Measurements from ENCODE around the gene PAF1.

PAF1 gene

DNA sequence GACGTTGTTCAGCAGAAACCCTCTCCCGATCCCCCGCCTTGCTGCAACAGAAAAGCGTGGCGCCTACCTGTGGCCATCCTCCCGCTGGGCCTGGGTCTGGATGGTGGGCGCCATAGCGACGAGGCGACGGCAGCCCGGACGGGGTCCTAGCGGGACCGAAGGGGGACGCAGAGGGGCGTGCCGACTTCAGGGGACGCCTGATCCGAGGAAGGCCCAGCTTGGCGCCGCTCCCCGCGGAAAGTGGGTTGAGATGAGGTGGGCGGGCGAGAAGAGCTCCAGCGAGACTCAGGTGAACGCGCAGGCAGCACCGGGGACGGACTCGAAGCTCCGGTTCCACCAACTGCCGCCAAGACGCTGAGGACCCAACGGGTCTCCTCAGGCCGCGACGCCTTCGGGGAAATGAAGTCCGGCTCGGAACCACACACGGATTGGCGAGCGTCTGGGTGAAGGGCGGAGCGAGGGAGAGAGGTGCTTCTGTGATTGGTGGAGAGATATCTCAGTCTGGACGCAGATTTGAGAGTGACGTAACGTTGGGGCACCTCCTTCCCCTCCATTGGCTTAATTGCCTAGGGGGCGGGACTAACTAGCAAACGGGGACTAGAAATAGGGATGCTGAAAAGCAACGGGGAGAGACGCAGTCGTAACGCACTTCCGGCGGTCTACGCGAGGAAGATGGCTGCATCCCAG, at the start of gene PAF1, which contains the start of gene MED29:
Gene PAF1 (minus strand): TSS at position 356 of the 687 bp plus-strand sequence. CDS start 242 bp downstream, at position 114.
Gene MED29 (plus strand): TSS at position 628 of the 687 bp plus-strand sequence. CDS start 45 bp downstream, at position 673.
- Mint-ChIP-seq H3K36me3 (peaks cover 46 to 48% of the 10 kb centered on the region in 2 donors), H3K4me1 (peaks cover 31 to 60% of the 10 kb centered on the region in 2 donors)

DNA sequence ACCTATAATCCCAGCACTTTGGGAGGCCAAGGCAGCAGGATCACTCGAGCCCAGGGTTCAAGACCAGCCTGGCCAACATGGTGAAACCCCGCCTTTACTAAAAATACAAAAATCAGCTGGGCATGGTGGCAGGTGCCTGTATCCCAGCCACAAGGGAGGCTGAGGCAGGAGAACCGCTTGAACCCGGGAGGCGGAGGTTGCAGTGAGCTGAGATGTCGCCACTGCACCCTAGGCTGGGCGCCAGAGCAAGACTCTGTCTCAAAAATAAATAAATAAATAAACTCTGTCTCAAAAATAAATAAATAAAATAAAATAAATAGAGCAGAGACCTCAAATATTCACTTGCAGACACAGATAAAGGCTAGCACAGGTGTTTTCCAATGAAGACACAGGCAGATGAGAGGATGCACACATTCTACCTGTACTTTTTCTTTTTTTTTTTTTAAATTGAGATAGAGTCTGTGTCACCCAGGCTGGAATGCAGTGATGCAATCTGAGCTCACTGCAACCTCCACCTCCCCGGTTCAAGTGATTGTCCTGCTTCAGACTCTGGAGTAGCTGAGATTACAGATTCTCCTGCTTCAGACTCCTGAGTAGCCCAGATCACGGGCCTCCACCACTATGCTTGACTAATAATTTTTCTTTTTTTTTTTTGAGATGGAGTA, 47.5 kb upstream of the PAF1 start:
- Mint-ChIP-seq H3K4me3 (no peak overlapping the region), H3K4me1 (peaks cover 28 to 47% of the 10 kb centered on the region in 2 donors), H3K9me3 (no peaks in the 10 kb centered on the region), H3K27me3 (no peaks in the 10 kb centered on the region), H3K27ac (no peak overlapping the region), H3K36me3 (peaks cover 19 to 28% of the 10 kb centered on the region in 2 donors)
- ATAC-seq (replicated peaks) (no peak), DNase-seq (no peak)

More for the DNA sequence above, at the start of gene PAF1, which contains the start of gene MED29:
- peak; percentile 97 for DNase-seq
- ATAC-seq (replicated peaks), result peak; percentile 95 to 96
- H3K9me3 Mint-ChIP-seq, result no peaks in the 10 kb centered on the region
- peak within 1 kb of the TSS; percentile 99 for H3K27ac Mint-ChIP-seq
- H3K4me3 Mint-ChIP-seq, result peak within 1 kb of the TSS; percentile 98 to 99
- no peaks in the 10 kb centered on the region for H3K27me3 Mint-ChIP-seq

DNA sequence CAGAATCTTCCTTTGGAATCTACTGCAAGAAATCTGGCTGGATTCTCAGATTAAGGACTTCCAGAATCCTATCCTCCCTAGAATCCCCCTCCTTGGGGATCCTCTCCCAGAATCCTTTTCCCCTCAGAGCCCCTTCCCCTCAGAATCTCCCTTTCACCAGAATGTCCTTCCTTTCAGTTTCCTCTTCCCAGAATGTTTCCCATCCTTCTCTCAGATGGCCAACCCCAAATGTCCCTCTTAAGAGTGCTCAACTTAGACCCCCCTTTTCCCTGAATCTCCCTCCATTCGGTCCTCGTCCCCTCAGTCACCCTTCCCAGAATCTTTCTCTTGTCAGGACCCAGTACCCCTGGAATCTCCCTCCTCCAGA, 45.4 kb upstream of the PAF1 start:
- Mint-ChIP-seq H3K4me3 (peak overlapping the region; percentile 96 to 98), H3K9me3 (no peaks in the 10 kb centered on the region), H3K36me3 (peaks cover 28 to 38% of the 10 kb centered on the region in 2 donors), H3K4me1 (peaks cover 28 to 59% of the 10 kb centered on the region in 2 donors), H3K27me3 (no peaks in the 10 kb centered on the region), H3K27ac (peak overlapping the region; percentile 100)
- ATAC-seq (replicated peaks) (no peak), DNase-seq (no peak)

DNA sequence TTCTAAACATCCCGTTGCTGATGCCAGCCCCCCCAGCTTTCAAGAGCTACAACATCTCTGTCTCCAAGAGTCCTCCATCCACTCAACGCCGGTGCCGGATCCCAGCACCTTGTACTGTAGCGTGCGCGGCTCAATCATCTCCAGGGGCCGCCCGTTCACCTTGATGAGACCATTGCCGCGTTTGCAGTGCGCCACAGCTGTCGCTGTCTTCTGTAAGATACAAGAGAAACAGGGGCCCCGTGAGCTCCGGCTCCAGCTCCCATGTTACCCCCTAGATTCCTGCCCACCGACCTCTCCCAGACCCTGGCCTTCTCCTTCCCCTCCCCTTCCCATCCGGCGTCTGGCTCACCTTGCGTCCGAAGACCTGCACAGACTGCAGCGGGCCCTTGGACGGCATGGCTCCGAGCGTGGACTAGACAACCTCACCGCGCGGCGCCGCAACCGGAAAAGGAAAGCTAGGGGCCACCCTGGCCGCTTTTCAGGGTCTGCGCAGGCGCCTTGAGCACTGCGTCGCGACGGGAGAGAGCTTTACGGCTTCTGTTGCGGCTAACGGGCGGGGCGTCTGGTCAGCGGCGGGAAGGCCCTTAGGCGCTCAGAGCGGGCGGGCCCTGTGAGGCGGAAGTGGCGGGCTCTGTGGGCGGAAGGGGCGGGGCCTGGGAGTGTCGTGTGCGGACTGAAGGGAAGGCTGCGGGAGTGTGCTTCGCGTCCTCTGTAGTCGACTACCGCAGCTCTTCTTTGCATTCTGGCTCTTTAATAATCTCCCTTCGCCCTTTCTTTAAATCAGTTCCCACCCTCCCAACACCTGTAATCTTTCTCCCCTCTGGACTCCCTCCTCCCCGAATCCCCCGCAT, 44.8 kb upstream of the PAF1 start, which contains the start of gene RPS16:
Gene RPS16 (minus strand): TSS at position 451 of the 851 bp plus-strand sequence. CDS start 54 bp downstream, at position 397.
- H3K4me1 Mint-ChIP-seq, result peaks cover 33 to 60% of the 10 kb centered on the region in 2 donors
- peak; percentile 98 for DNase-seq
- H3K9me3 Mint-ChIP-seq, result no peaks in the 10 kb centered on the region
- peak within 1 kb of the TSS; percentile 100 for H3K27ac Mint-ChIP-seq
- ATAC-seq (replicated peaks), result peak; percentile 90 to 95
- H3K36me3 Mint-ChIP-seq, result peaks cover 28 to 45% of the 10 kb centered on the region in 2 donors
- H3K4me3 Mint-ChIP-seq, result peak within 1 kb of the TSS; percentile 96 to 98
- no peaks in the 10 kb centered on the region for H3K27me3 Mint-ChIP-seq

DNA sequence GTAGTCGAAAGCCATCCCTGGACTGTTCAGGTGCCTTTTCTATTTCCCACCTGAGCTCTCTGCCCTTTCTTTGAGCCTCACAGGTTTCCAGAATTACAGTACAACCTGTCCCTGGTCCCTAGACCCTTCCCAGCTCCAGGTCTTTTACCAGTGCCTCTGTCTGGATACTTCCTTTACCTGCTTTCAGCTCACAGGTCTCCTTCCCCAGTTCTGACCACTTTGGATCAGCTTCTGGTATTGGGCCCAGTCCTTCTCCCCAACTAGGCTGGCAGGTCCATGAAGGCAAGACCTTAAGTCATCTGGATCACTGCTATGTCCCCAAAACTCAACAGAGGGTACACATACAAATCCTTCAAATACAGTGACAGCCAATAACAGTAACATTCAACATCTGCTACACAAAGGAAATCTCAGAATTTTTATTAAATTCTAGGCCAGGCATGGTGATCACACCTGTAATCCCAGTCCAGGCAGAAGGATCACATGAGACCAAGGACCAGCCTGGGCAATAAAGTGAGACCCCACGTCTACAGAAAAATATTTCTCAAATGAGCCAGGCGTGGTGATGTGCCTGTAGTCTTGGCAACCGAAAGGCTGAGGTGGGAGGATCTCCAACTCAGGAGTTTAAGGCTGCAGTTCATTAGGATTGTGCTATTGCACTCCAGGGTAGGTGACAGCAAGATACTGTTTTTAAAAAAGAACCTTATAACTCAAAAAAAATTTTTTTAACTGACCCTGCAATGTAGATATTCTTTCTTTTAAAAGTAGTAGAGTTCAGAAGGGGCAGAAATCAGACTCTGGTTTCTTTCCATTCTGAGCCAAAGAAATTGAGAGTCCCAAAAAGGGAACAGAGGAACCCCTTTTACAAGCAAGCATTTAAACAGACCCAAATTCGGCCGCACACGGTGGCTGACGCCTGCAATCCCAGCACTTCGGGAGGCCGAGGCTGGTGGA, 43.5 kb upstream of the PAF1 start:
- H3K36me3 Mint-ChIP-seq, result peaks cover 28 to 48% of the 10 kb centered on the region in 2 donors
- ATAC-seq (replicated peaks), result no peak
- peaks cover 33 to 56% of the 10 kb centered on the region in 2 donors for H3K4me1 Mint-ChIP-seq
- no peaks in the 10 kb centered on the region for H3K9me3 Mint-ChIP-seq
- H3K4me3 Mint-ChIP-seq, result peak overlapping the region; percentile 96 to 98
- H3K27me3 Mint-ChIP-seq, result no peaks in the 10 kb centered on the region
- peak overlapping the region; percentile 100 for H3K27ac Mint-ChIP-seq
- DNase-seq, result no peak

GRCh38 chr19:39433480-39434079, 42.7 kb upstream of the PAF1 start:
- H3K36me3 Mint-ChIP-seq, result peaks cover 28 to 48% of the 10 kb centered on the region in 2 donors
- peaks cover 33 to 56% of the 10 kb centered on the region in 2 donors for H3K4me1 Mint-ChIP-seq
- peak overlapping the region; percentile 96 to 98 for H3K4me3 Mint-ChIP-seq
- no peak for DNase-seq
- H3K27me3 Mint-ChIP-seq, result no peaks in the 10 kb centered on the region
- no peaks in the 10 kb centered on the region for H3K9me3 Mint-ChIP-seq
- no peak for ATAC-seq (replicated peaks)
- peak overlapping the region; percentile 100 for H3K27ac Mint-ChIP-seq

GRCh38 chr19:39432677-39433025, 41.7 kb upstream of the PAF1 start:
- peaks cover 33 to 55% of the 10 kb centered on the region in 2 donors for H3K4me1 Mint-ChIP-seq
- ATAC-seq (replicated peaks) (no peak), DNase-seq (no peak)
- H3K27ac Mint-ChIP-seq, result peak overlapping the region; percentile 89
- peak overlapping the region; percentile 25 to 96 for H3K4me3 Mint-ChIP-seq
- peaks cover 28 to 48% of the 10 kb centered on the region in 2 donors for H3K36me3 Mint-ChIP-seq
- no peaks in the 10 kb centered on the region for H3K27me3 Mint-ChIP-seq
- no peaks in the 10 kb centered on the region for H3K9me3 Mint-ChIP-seq

GRCh38 chr19:39430675-39431593, 40.0 kb upstream of the PAF1 start:
- DNase-seq, result no peak
- Mint-ChIP-seq H3K27ac (peak overlapping the region; percentile 90), H3K9me3 (no peaks in the 10 kb centered on the region), H3K4me1 (peaks cover 24 to 38% of the 10 kb centered on the region in 2 donors), H3K36me3 (peaks cover 32 to 52% of the 10 kb centered on the region in 2 donors), H3K4me3 (peak overlapping the region in 1 of 2 donors; percentile 36), H3K27me3 (no peaks in the 10 kb centered on the region)
- peak; percentile 55 to 60 for ATAC-seq (replicated peaks)

- H3K9me3 Mint-ChIP-seq, result no peaks in the 10 kb centered on the region
- H3K4me1 Mint-ChIP-seq, result peaks cover 9 to 19% of the 10 kb centered on the region in 2 donors
- ATAC-seq (replicated peaks) (peak in 1 of 2 donors; percentile 12), DNase-seq (no peak)
- H3K36me3 Mint-ChIP-seq, result peaks cover 27 to 43% of the 10 kb centered on the region in 2 donors
- H3K27ac Mint-ChIP-seq, result peak overlapping the region; percentile 20
- no peak overlapping the region for H3K4me3 Mint-ChIP-seq
- no peaks in the 10 kb centered on the region for H3K27me3 Mint-ChIP-seq
Observed at GRCh38 chr19:39428283-39429112, 37.6 kb upstream of the PAF1 start.

- DNase-seq (no peak), ATAC-seq (replicated peaks) (no peak)
- Mint-ChIP-seq H3K27ac (no peak overlapping the region), H3K36me3 (peaks cover 25 to 39% of the 10 kb centered on the region in 2 donors), H3K4me3 (no peak overlapping the region), H3K4me1 (peaks cover 5 to 11% of the 10 kb centered on the region in 2 donors), H3K9me3 (no peaks in the 10 kb centered on the region), H3K27me3 (no peaks in the 10 kb centered on the region)
Observed at GRCh38 chr19:39427707-39428106, 36.8 kb upstream of the PAF1 start.

- no peak for DNase-seq
- H3K36me3 Mint-ChIP-seq, result peaks cover 29 to 40% of the 10 kb centered on the region in 2 donors
Observed at GRCh38 chr19:39426170-39426569, 35.3 kb upstream of the PAF1 start.

More at GRCh38 chr19:39426170-39426569, 35.3 kb upstream of the PAF1 start:
- Mint-ChIP-seq H3K4me1 (peaks cover 4% of the 10 kb centered on the region in 2 donors), H3K9me3 (no peaks in the 10 kb centered on the region), H3K27me3 (no peaks in the 10 kb centered on the region), H3K27ac (no peak overlapping the region), H3K4me3 (no peak overlapping the region)
- ATAC-seq (replicated peaks), result no peak

All from stimulated activated naive B cell treated with anti-CD40 and anti-IgM and Interleukin-4, amounts not matched to agents 10 μg/mL and 1 μg/mL and 100 μg/mL, for 72 hours (primary cell).